IMR-90 (cell line): ENCODE data around the gene TEX101. TPM values are rescaled to one million over a fixed set of nuclear protein-coding genes. Genes with fewer than 3 reads are reported as not detected.

Source experiments
- ATAC-seq: fragments of 200-7000 bp; cut with Tn5 transposase; 2 replicates; pipeline ENCODE4 v1.9.1; 2020; ENCODE audit warnings: low read depth, mild to moderate bottlenecking, moderate library complexity
- BruUV-seq: library from RNA; stranded (reverse); fragments of 400-500 nt; replicated peaks from 2 replicates; lab custom pipeline; 2021; lab: Mats Ljungman, UMichigan
- CTCF ChIA-PET: fragments of 300-600 bp; formaldehyde crosslinking; extraction: SDS; loops from one replicate; lab custom pipeline; 2021; ENCODE audit warnings: antibody characterized with exemption; lab: Yijun Ruan, JAX
- POLR2A ChIA-PET: fragments of 300-600 bp; sonication (Branson Sonifier 250); formaldehyde crosslinking; loops from one replicate; lab custom pipeline; 2022; ENCODE audit warnings: antibody characterized with exemption; ENCODE audit not compliant: unreplicated experiment; lab: Charles Lee
- DNase-seq: peaks from one replicate; pipeline ENCODE4 v3.0.0; 2013
- H2AFZ ChIP-seq: replicated peaks from 2 replicates; pipeline ENCODE3; 2013; ENCODE audit warnings: low read length, mild to moderate bottlenecking; ENCODE audit not compliant: poor library complexity
- H2AK5ac ChIP-seq: 2 replicates; pipeline ENCODE4 v1.6.1; 2013; ENCODE audit warnings: low read depth, low read length, inconsistent platforms
- H2AK9ac ChIP-seq: replicated peaks from 2 replicates; pipeline ENCODE3; 2013; ENCODE audit warnings: mild to moderate bottlenecking, low read depth, low read length, moderate library complexity; ENCODE audit not compliant: poor library complexity
- H2BK120ac ChIP-seq: 2 replicates; pipeline ENCODE4 v1.6.1; 2013; ENCODE audit warnings: low read depth, low read length, inconsistent platforms
- H2BK15ac ChIP-seq: 3 replicates; pipeline ENCODE4 v1.6.1; 2013; ENCODE audit warnings: low read depth, low read length, inconsistent platforms
- H2BK20ac ChIP-seq: 2 replicates; pipeline ENCODE4 v1.6.1; 2013; ENCODE audit warnings: low read depth, mild to moderate bottlenecking, inconsistent platforms, low read length, moderate library complexity
- H2BK5ac ChIP-seq: 2 replicates; pipeline ENCODE4 v1.6.1; 2013; ENCODE audit warnings: mild to moderate bottlenecking, low read depth, low read length, inconsistent platforms; ENCODE audit not compliant: poor library complexity, severe bottlenecking
- H3K14ac ChIP-seq: replicated peaks from 2 replicates; pipeline ENCODE4 v1.6.1; 2013; ENCODE audit warnings: low read depth, low read length, inconsistent platforms
- H3K18ac ChIP-seq: 2 replicates; pipeline ENCODE4 v1.6.1; 2013; ENCODE audit warnings: low read depth, low read length, control low read depth
- H3K23ac ChIP-seq: 2 replicates; pipeline ENCODE4 v1.6.1; 2013; ENCODE audit warnings: low read depth, low read length, inconsistent platforms
- H3K27ac ChIP-seq: 2 replicates; pipeline ENCODE4 v1.5.1; 2013; ENCODE audit warnings: mild to moderate bottlenecking, control low read depth, low read length; ENCODE audit not compliant: insufficient read depth
- H3K27me3 ChIP-seq: 2 replicates; pipeline ENCODE4 v1.6.1; 2013; ENCODE audit warnings: low read length; ENCODE audit not compliant: control insufficient read depth, insufficient read depth
- H3K36me3 ChIP-seq: 2 replicates; pipeline ENCODE4 v1.6.1; 2013; ENCODE audit warnings: low read length, mixed read lengths; ENCODE audit not compliant: control insufficient read depth, insufficient read depth
- H3K4ac ChIP-seq: 2 replicates; pipeline ENCODE4 v1.6.1; 2013; ENCODE audit warnings: low read depth, low read length, inconsistent platforms
- H3K4me1 ChIP-seq: 2 replicates; pipeline ENCODE4 v1.6.1; 2013; ENCODE audit warnings: low read length, mixed read lengths; ENCODE audit not compliant: control insufficient read depth, insufficient read depth
- H3K4me2 ChIP-seq: 2 replicates; pipeline ENCODE4 v1.6.1; 2013; ENCODE audit warnings: low read depth, mild to moderate bottlenecking, control low read depth, low read length, moderate library complexity
- H3K4me3 ChIP-seq: 2 replicates; pipeline ENCODE4 v1.5.1; 2013; ENCODE audit warnings: low read depth, mild to moderate bottlenecking, control low read depth, low read length, moderate library complexity; ENCODE audit not compliant: insufficient read depth
- H3K56ac ChIP-seq: 2 replicates; pipeline ENCODE4 v1.6.1; 2013; ENCODE audit warnings: low read length, inconsistent platforms; ENCODE audit not compliant: insufficient read depth; ENCODE audit errors: extremely low read depth
- H3K79me1 ChIP-seq, 2 experiments: 2 replicates each; pipeline ENCODE4 v1.6.1; 2013; ENCODE audit warnings: low read length in 2 of 2, inconsistent platforms in 1 of 2, low read depth in 1 of 2
- H3K9ac ChIP-seq: 2 replicates; pipeline ENCODE4 v1.6.1; 2013; ENCODE audit warnings: low read depth, low read length, control low read depth
- H3K9me1 ChIP-seq: 2 replicates; pipeline ENCODE4 v1.6.1; 2013; ENCODE audit warnings: low read length, inconsistent platforms; ENCODE audit not compliant: insufficient read depth
- H3K9me3 ChIP-seq: 2 replicates; pipeline ENCODE4 v1.6.1; 2013; ENCODE audit warnings: low read length; ENCODE audit not compliant: control insufficient read depth, insufficient read depth
- H4K20me1 ChIP-seq: 2 replicates; pipeline ENCODE4 v1.6.1; 2013; ENCODE audit warnings: low read length, inconsistent platforms; ENCODE audit not compliant: insufficient read depth
- H4K5ac ChIP-seq: 2 replicates; pipeline ENCODE4 v1.6.1; 2013; ENCODE audit warnings: mild to moderate bottlenecking, low read depth, low read length, control low read depth
- H4K8ac ChIP-seq, 2 experiments: 2 replicates each; pipeline ENCODE4 v1.6.1; 2013; ENCODE audit warnings: low read depth in 2 of 2, low read length in 2 of 2, control low read depth in 1 of 2, inconsistent platforms in 1 of 2
- H4K91ac ChIP-seq: 2 replicates; pipeline ENCODE4 v1.6.1; 2013; ENCODE audit warnings: low read depth, low read length, inconsistent platforms; ENCODE audit not compliant: insufficient read depth
- CHD1 ChIP-seq: IDR thresholded peaks from 2 replicates; pipeline ENCODE4 v1.6.1; 2012; ENCODE audit warnings: low read depth, low read length, improper control_type of control experiment
- POLR2A ChIP-seq: IDR thresholded peaks from 2 replicates; pipeline ENCODE4 v1.6.1; 2012; ENCODE audit warnings: mild to moderate bottlenecking, low read depth, low read length
- RCOR1 ChIP-seq: IDR thresholded peaks from 2 replicates; pipeline ENCODE4 v1.6.1; 2012; ENCODE audit warnings: mild to moderate bottlenecking, low read length, improper control_type of control experiment; ENCODE audit not compliant: insufficient replicate concordance
- USF2 ChIP-seq: fragments of 150-350 bp; IDR thresholded peaks from 2 replicates; pipeline ENCODE4 v1.6.1; 2017; ENCODE audit warnings: mild to moderate bottlenecking, antibody characterized with exemption, low read length, low read depth
- WGBS, 2 experiments: methylation state at CpG; one replicate each; pipeline versions ENCODE4 v1.1.5 to v1.1.7; 2013; ENCODE audit warnings: missing lambda C conversion rate in 2 of 2; ENCODE audit not compliant: insufficient read length in 1 of 2; ENCODE audit errors: extremely low coverage in 2 of 2; 5-methylcytosine and 5-hydroxymethylcytosine counted together
- dilution Hi-C: fragments of 300-500 bp; cut with HindIII; formaldehyde crosslinking; loops from one replicate; pipeline ENCODE4 v1.14.3; 2018; ENCODE audit warnings: low sequenced_read_pairs; ENCODE audit not compliant: unreplicated experiment
- in situ Hi-C: fragments of 300-500 bp; cut with MboI; formaldehyde crosslinking; loops from 3 replicates; pipeline ENCODE4 v1.14.3; 2019; ENCODE audit warnings: low sequenced_read_pairs, inconsistent platforms, mixed read lengths
- intact Hi-C: fragments of 100-400 bp; cut with micrococcal nuclease; formaldehyde crosslinking; loops from 2 replicates; pipeline ENCODE4 v1.10.0; 2022
- polyA plus RNA-seq, 3 experiments: library from polyadenylated mRNA; depleted of rRNA; stranded (reverse); fragments of >200 nt; gene quantifications; 2 replicates each; pipeline ENCODE4 v1.2.3, GENCODE V29; 2012; ENCODE audit warnings: low replicate concordance in 1 of 3
- total RNA-seq: library from RNA; depleted of rRNA; stranded (reverse); fragments of >200 nt; gene quantifications from 2 replicates; pipeline ENCODE4 v1.2.3, GENCODE V29; 2012
- TF ChIP-seq, protein P1 (sequence below): conservative IDR thresholded peaks from 2 replicates; pipeline ENCODE4 v1.5.1; 2012; ENCODE audit warnings: mild to moderate bottlenecking, low read depth, low read length, improper control_type of control experiment

Gene TEX101
- total and polyA plus RNA-seq, 2 of the 4 experiments (the other 2 are of a cell fraction) = not detected

- intact Hi-C loops (loop anchor here (2.0 to 10.0 kb wide), 2 partner anchors 149 to 319 kb away; no protein-coding TSS in a partner anchor), dilution Hi-C loops (no loop called here), in situ Hi-C loops (loop anchor here (10.0 kb wide), 1 partner anchor 319 kb away; no protein-coding TSS in a partner anchor)
- Histone ChIP-seq H3K18ac (no peak overlapping the region), H2AK9ac (no peak overlapping the region), H3K14ac (no peak overlapping the region), H3K27ac (no peak overlapping the region), H2AFZ (no peak overlapping the region), H3K23ac (no peak overlapping the region), H2BK20ac (no peak overlapping the region), H2BK15ac (no peak overlapping the region), H2BK5ac (no peak overlapping the region), H3K27me3 (peaks cover 14% of the 10 kb centered on the region), H3K9me3 (no peaks in the 10 kb centered on the region), H3K4me1 (no peaks in the 10 kb centered on the region), H4K8ac (no peak overlapping the region), H3K4ac (no peak overlapping the region), H4K5ac (no peak overlapping the region), H2AK5ac (no peak overlapping the region), H4K20me1 (no peaks in the 10 kb centered on the region), H3K9ac (no peak overlapping the region), H3K9me1 (no peaks in the 10 kb centered on the region), H4K91ac (no peak overlapping the region), H2BK120ac (no peak overlapping the region), H3K4me2 (no peak overlapping the region), H3K56ac (no peak overlapping the region), H3K36me3 (no peaks in the 10 kb centered on the region), H3K4me3 (no peak overlapping the region), H3K79me1 (no peaks in the 10 kb centered on the region)
- CTCF ChIA-PET = no interaction called here
- POLR2A ChIA-PET = interaction anchor here (0.6 kb wide), 1 partner anchor 42 kb away, joined by 5 read pairs; no protein-coding TSS in a partner anchor
- TF ChIP-seq, protein P1, sequence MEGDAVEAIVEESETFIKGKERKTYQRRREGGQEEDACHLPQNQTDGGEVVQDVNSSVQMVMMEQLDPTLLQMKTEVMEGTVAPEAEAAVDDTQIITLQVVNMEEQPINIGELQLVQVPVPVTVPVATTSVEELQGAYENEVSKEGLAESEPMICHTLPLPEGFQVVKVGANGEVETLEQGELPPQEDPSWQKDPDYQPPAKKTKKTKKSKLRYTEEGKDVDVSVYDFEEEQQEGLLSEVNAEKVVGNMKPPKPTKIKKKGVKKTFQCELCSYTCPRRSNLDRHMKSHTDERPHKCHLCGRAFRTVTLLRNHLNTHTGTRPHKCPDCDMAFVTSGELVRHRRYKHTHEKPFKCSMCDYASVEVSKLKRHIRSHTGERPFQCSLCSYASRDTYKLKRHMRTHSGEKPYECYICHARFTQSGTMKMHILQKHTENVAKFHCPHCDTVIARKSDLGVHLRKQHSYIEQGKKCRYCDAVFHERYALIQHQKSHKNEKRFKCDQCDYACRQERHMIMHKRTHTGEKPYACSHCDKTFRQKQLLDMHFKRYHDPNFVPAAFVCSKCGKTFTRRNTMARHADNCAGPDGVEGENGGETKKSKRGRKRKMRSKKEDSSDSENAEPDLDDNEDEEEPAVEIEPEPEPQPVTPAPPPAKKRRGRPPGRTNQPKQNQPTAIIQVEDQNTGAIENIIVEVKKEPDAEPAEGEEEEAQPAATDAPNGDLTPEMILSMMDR = no peak
- TF ChIP-seq POLR2A (no peak), CHD1 (no peak), USF2 (no peak), RCOR1 (no peak)
- no peak for DNase-seq
- WGBS, 2 experiments = no CpG with 5 or more reads among the region's 5 CpGs
- BruUV-seq = no TSS peak
- ATAC-seq = no peak
These were observed 9.1 kb downstream of the TEX101 start for GRCh38 chr19:43423779-43424178.
